Kidney glomerular epithelial cell (primary cell): ENCODE data around the gene ZFP36L1.
A peak's percentile ranks its signal among the peaks of the same experiment; 100 is the strongest.

Experiments
- DNase-seq: peaks from one replicate; lab custom pipeline; 2025; lab: John Stamatoyannopoulos, UW

The ZFP36L1 gene

GRCh38 chr14:68792979-68793733, at the start of gene ZFP36L1:
Gene ZFP36L1 (minus strand): TSS chr14:68793067. CDS start chr14:68792938, 129 bp downstream.
- DNase-seq = peak; percentile 91

- no peak for DNase-seq
Measured at GRCh38 chr14:68842298-68842697, 49.4 kb upstream of the ZFP36L1 start.

GRCh38 chr14:68841016-68841809, 48.3 kb upstream of the ZFP36L1 start:
- DNase-seq = no peak

GRCh38 chr14:68840454-68840853, 47.6 kb upstream of the ZFP36L1 start:
- DNase-seq = no peak

- DNase-seq = no peak
Measured at GRCh38 chr14:68836082-68836481, 43.2 kb upstream of the ZFP36L1 start.

GRCh38 chr14:68834816-68835215, 41.9 kb upstream of the ZFP36L1 start:
- DNase-seq = no peak

- no peak for DNase-seq
Measured at GRCh38 chr14:68828698-68829097, 35.8 kb upstream of the ZFP36L1 start.

GRCh38 chr14:68825729-68826128, 32.9 kb upstream of the ZFP36L1 start:
- no peak for DNase-seq

- DNase-seq = peak; percentile 61
Measured at GRCh38 chr14:68824517-68825347, 31.9 kb upstream of the ZFP36L1 start.

- DNase-seq = no peak
Measured at GRCh38 chr14:68824207-68824516, 31.3 kb upstream of the ZFP36L1 start.

GRCh38 chr14:68823434-68824206, 30.8 kb upstream of the ZFP36L1 start:
- DNase-seq = no peak

GRCh38 chr14:68822926-68823325, 30.1 kb upstream of the ZFP36L1 start:
- no peak for DNase-seq

- DNase-seq = no peak
Measured at GRCh38 chr14:68822132-68822651, 29.3 kb upstream of the ZFP36L1 start.

GRCh38 chr14:68820999-68821683, 28.3 kb upstream of the ZFP36L1 start:
- DNase-seq = no peak

- DNase-seq = no peak
Measured at GRCh38 chr14:68820536-68820935, 27.7 kb upstream of the ZFP36L1 start.

- no peak for DNase-seq
Measured at GRCh38 chr14:68820119-68820518, 27.3 kb upstream of the ZFP36L1 start.

GRCh38 chr14:68819260-68819691, 26.4 kb upstream of the ZFP36L1 start:
- DNase-seq = peak; percentile 22

- no peak for DNase-seq
Measured at GRCh38 chr14:68817506-68818212, 24.8 kb upstream of the ZFP36L1 start.

- DNase-seq = no peak
Measured at GRCh38 chr14:68816943-68817430, 24.1 kb upstream of the ZFP36L1 start.
